CD4-positive, alpha-beta T cell (primary cell): ENCODE measurements around the gene CHD3. TPM values are rescaled to one million over a fixed set of nuclear protein-coding genes. Genes with fewer than 3 reads are reported as not detected.
"Not testable (repeated sequence)": the region's sequence is repeated elsewhere in the genome, so short reads cannot be mapped to it uniquely, and the experiment has no call there.

Source experiments
- ATAC-seq: fragments of 200-7000 bp; cut with Tn5 transposase; one replicate; pipeline ENCODE4 v1.10.0; 2022; ENCODE audit warnings: mild to moderate bottlenecking; ENCODE audit not compliant: poor library complexity
- CTCF ChIA-PET: fragments of 350-600 bp; sonication (Branson Sonifier 250); formaldehyde crosslinking; loops from one replicate; lab custom pipeline; 2021; ENCODE audit warnings: antibody characterized with exemption, inconsistent platforms; lab: Charles Lee
- POLR2A ChIA-PET: fragments of 350-600 bp; sonication (Branson Sonifier 250); formaldehyde crosslinking; loops from one replicate; lab custom pipeline; 2021; ENCODE audit warnings: antibody characterized with exemption, inconsistent platforms; lab: Charles Lee
- DNase-seq, 14 experiments: peaks; one replicate each; pipeline ENCODE4 v3.0.0-alpha.2; 2013 to 2020; ENCODE audit warnings: mixed read lengths in 2 of 14
- H3K27ac ChIP-seq, 2 donors: one replicate each; pipeline versions ENCODE4 v1.5.1 to v1.7.0; 2013; ENCODE audit warnings: low read length in 2 of 2, low read depth in 1 of 2, mild to moderate bottlenecking in 1 of 2
- H3K27me3 ChIP-seq, 2 experiments: 1 replicate in 1 of 2; 2 replicates in 1 of 2; pipeline versions ENCODE4 v1.6.1 to v1.7.0; 2013; ENCODE audit warnings: low read length in 2 of 2, control low read depth in 1 of 2, mild to moderate bottlenecking in 1 of 2, moderate library complexity in 1 of 2; ENCODE audit not compliant: insufficient read depth in 2 of 2, control insufficient read depth in 1 of 2
- H3K36me3 ChIP-seq: one replicate; pipeline ENCODE4 v1.6.1; 2013; ENCODE audit warnings: low read length, control low read depth; ENCODE audit not compliant: insufficient read depth
- H3K4me1 ChIP-seq: one replicate; pipeline ENCODE4 v1.6.1; 2013; ENCODE audit warnings: low read length, control low read depth; ENCODE audit not compliant: insufficient read depth
- H3K4me3 ChIP-seq: one replicate; pipeline ENCODE4 v1.5.1; 2013; ENCODE audit warnings: mild to moderate bottlenecking, low read length, moderate library complexity
- H3K9me3 ChIP-seq, 2 experiments: 1 replicate in 1 of 2; 2 replicates in 1 of 2; pipeline versions ENCODE4 v1.6.1 to v1.7.0; 2013; ENCODE audit warnings: low read length in 2 of 2, mild to moderate bottlenecking in 2 of 2, control low read depth in 1 of 2, moderate library complexity in 1 of 2; ENCODE audit not compliant: control insufficient read depth in 1 of 2, insufficient read depth in 1 of 2
- H3K27ac Mint-ChIP-seq: one replicate; pipeline ENCODE4 v1.8.0; 2020; ENCODE audit warnings: mixed read lengths
- H3K27me3 Mint-ChIP-seq: one replicate; pipeline ENCODE4 v1.8.0; 2021; ENCODE audit warnings: mixed read lengths
- H3K36me3 Mint-ChIP-seq: one replicate; pipeline ENCODE4 v1.8.0; 2021; ENCODE audit warnings: low read depth, mixed read lengths
- H3K4me1 Mint-ChIP-seq: one replicate; pipeline ENCODE4 v1.8.0; 2021; ENCODE audit warnings: low read depth, mixed read lengths
- H3K4me3 Mint-ChIP-seq: one replicate; pipeline ENCODE4 v1.8.0; 2020; ENCODE audit warnings: mild to moderate bottlenecking, mixed read lengths
- H3K9me3 Mint-ChIP-seq: one replicate; pipeline ENCODE4 v1.8.0; 2020; ENCODE audit warnings: mixed read lengths
- CTCF ChIP-seq: fragments of 200-600 bp; IDR thresholded peaks from one replicate; pipeline ENCODE4 v1.8.0; 2022; ENCODE audit warnings: antibody characterized with exemption, mild to moderate bottlenecking
- intact Hi-C, 2 experiments: fragments of 100-400 bp; cut with DNase I in 1 of 2; cut with micrococcal nuclease in 1 of 2; formaldehyde crosslinking; loops; one replicate each; pipeline versions ENCODE4 v1.15.1 to v1.9.0; 2023 to 2025; cut with DNase I, micrococcal nuclease
- total RNA-seq, 174 experiments: library from RNA in 2 of 174; stranded (reverse) in 2 of 174; gene quantifications; one replicate each; pipeline ENCODE4 v1.2.3 and lab custom pipeline; 2021 to 2026

The CHD3 gene
- total RNA-seq, 2 experiments from 2014 or later, result 263 to 297 TPM

GRCh38 chr17:7947651-7948050 lies 59.1 kb downstream of the CHD3 start:
- POLR2A ChIA-PET, result no interaction called here
- Histone ChIP-seq H3K4me3 (no peak overlapping the region), H3K27me3 (no peaks in the 10 kb centered on the region), H3K9me3 (no peaks in the 10 kb centered on the region), H3K27ac (no peak overlapping the region), H3K36me3 (peaks cover 54% of the 10 kb centered on the region), H3K4me1 (no peaks in the 10 kb centered on the region)
- no peaks in the 10 kb centered on the region for H3K27me3 Mint-ChIP-seq
- no peak for TF ChIP-seq CTCF
- peaks cover 67% of the 10 kb centered on the region for H3K36me3 Mint-ChIP-seq
- intact Hi-C loops, result no loop called here
- no peak overlapping the region for H3K4me3 Mint-ChIP-seq
- H3K9me3 Mint-ChIP-seq, result no peaks in the 10 kb centered on the region
- ATAC-seq (no peak), DNase-seq (no peak)
- no peak overlapping the region for H3K27ac Mint-ChIP-seq
- peaks cover 10% of the 10 kb centered on the region for H3K4me1 Mint-ChIP-seq
- CTCF ChIA-PET, result interaction anchor here (1.4 kb wide), 1 partner anchor 42 kb away, joined by 4 read pairs; no protein-coding TSS in a partner anchor

GRCh38 chr17:7950578-7950977 lies 62.0 kb downstream of the CHD3 start:
- peaks cover 10% of the 10 kb centered on the region for H3K4me1 Mint-ChIP-seq
- no peaks in the 10 kb centered on the region for H3K27me3 Mint-ChIP-seq
- no peak overlapping the region for H3K4me3 ChIP-seq
- H3K36me3 ChIP-seq, result peaks cover 33% of the 10 kb centered on the region
- no peak overlapping the region for H3K27ac ChIP-seq
- H3K27ac Mint-ChIP-seq, result no peak overlapping the region
- ChIA-PET CTCF (no interaction called here), POLR2A (no interaction called here)
- DNase-seq (no peak), ATAC-seq (no peak)
- TF ChIP-seq CTCF, result no peak
- no peaks in the 10 kb centered on the region for H3K4me1 ChIP-seq
- H3K36me3 Mint-ChIP-seq, result peaks cover 44% of the 10 kb centered on the region
- no peak overlapping the region for H3K4me3 Mint-ChIP-seq
- H3K27me3 ChIP-seq, result no peaks in the 10 kb centered on the region
- no peaks in the 10 kb centered on the region for H3K9me3 ChIP-seq
- no peaks in the 10 kb centered on the region for H3K9me3 Mint-ChIP-seq
- intact Hi-C loops, result no loop called here

- no peaks in the 10 kb centered on the region for H3K9me3 ChIP-seq
- ATAC-seq, result peak; percentile 55
- H3K4me3 ChIP-seq, result no peak overlapping the region
- Mint-ChIP-seq H3K4me3 (no peak overlapping the region), H3K36me3 (peaks cover 37% of the 10 kb centered on the region), H3K4me1 (peaks cover 10% of the 10 kb centered on the region), H3K27ac (peak overlapping the region; percentile 80), H3K27me3 (no peaks in the 10 kb centered on the region), H3K9me3 (no peaks in the 10 kb centered on the region)
- peaks cover 26% of the 10 kb centered on the region for H3K36me3 ChIP-seq
- no peaks in the 10 kb centered on the region for H3K4me1 ChIP-seq
- POLR2A ChIA-PET, result interaction anchor here (1.3 kb wide), 1 partner anchor 35 kb away, joined by 7 read pairs; the partner anchor contains the start of gene RNF227
- intact Hi-C loops, result no loop called here
- H3K27me3 ChIP-seq, result no peaks in the 10 kb centered on the region
- CTCF ChIA-PET, result no interaction called here
- no peak for TF ChIP-seq CTCF
- H3K27ac ChIP-seq, result no peak overlapping the region
- peak in 5 of 14 experiments; percentile 11 to 34 (median 25) for DNase-seq
These were observed 62.7 kb downstream of the CHD3 start for GRCh38 chr17:7951143-7951792.

- H3K27me3 ChIP-seq, H3K4me1 ChIP-seq, intact Hi-C loops, H3K4me3 ChIP-seq, POLR2A ChIA-PET, H3K4me3 Mint-ChIP-seq, H3K27ac ChIP-seq, H3K27me3 Mint-ChIP-seq, H3K9me3 Mint-ChIP-seq, H3K27ac Mint-ChIP-seq, DNase-seq, ATAC-seq, CTCF ChIA-PET, H3K9me3 ChIP-seq: not testable (repeated sequence)
- Mint-ChIP-seq H3K36me3 (peaks cover 20% of the 10 kb centered on the region), H3K4me1 (peaks cover 10% of the 10 kb centered on the region)
- H3K36me3 ChIP-seq, result peaks cover 10% of the 10 kb centered on the region
These were observed 64.7 kb downstream of the CHD3 start for GRCh38 chr17:7953266-7953665.
